GM19035 (cell line): Measurements from ENCODE around the gene STAP2.
"Not testable (repeated sequence)": the region's sequence is repeated elsewhere in the genome, so short reads cannot be mapped to it uniquely, and the experiment has no call there.

Source experiments
- ATAC-seq: cut with Tn5 transposase; IDR thresholded peaks from one replicate; pipeline ENCODE4 v1.9.1; 2021; ENCODE audit not compliant: unreplicated experiment

The STAP2 gene

GRCh38 chr19:4278010-4278409 lies 60.6 kb downstream of the STAP2 start:
- no peak for ATAC-seq

GRCh38 chr19:4277191-4277696 lies 61.4 kb downstream of the STAP2 start:
- ATAC-seq, result no peak

- not testable (repeated sequence) for ATAC-seq
Observed at GRCh38 chr19:4274321-4274686, 64.3 kb downstream of the STAP2 start.
